Measurements from ENCODE around the gene SGPL1.
"Not testable (repeated sequence)": the region's sequence is repeated elsewhere in the genome, so short reads cannot be mapped to it uniquely, and the experiment has no call there.

SGPL1 gene

GRCh38 chr10:70853038-70853437 is 37.3 kb downstream of the SGPL1 start:
- no peak for DNase-seq (ENCODE audit: low spot score)
- POLR2A ChIA-PET (ENCODE audit: low non-redundant PET) = no interaction called here
- H3K27ac ChIP-seq = no peak overlapping the region
- CTCF ChIA-PET = interaction anchor here (0.7 kb wide), 1 partner anchor 37 kb away, joined by 9 read pairs; the partner anchor contains the start of gene SGPL1
- no peak for TF ChIP-seq CTCF (conservative IDR thresholded peaks at IDR 0.05; ENCODE audit: low read depth)

GRCh38 chr10:70853457-70853856 is 37.7 kb downstream of the SGPL1 start:
- H3K27ac ChIP-seq = no peak overlapping the region
- POLR2A ChIA-PET (ENCODE audit: low non-redundant PET) = no interaction called here
- no peak for DNase-seq (ENCODE audit: low spot score)
- no peak for TF ChIP-seq CTCF (conservative IDR thresholded peaks at IDR 0.05; ENCODE audit: low read depth)
- CTCF ChIA-PET = interaction anchor here (0.6 to 0.7 kb wide), 2 partner anchors 37 to 78 kb away, joined by 3 to 9 read pairs; partner anchors contain the start of gene SGPL1

- no peak overlapping the region for H3K27ac ChIP-seq
- POLR2A ChIA-PET (ENCODE audit: low non-redundant PET) = no interaction called here
- CTCF ChIA-PET = no interaction called here
- no peak for TF ChIP-seq CTCF (conservative IDR thresholded peaks at IDR 0.05; ENCODE audit: low read depth)
- DNase-seq (ENCODE audit: low spot score) = no peak
These were observed 40.7 kb downstream of the SGPL1 start for GRCh38 chr10:70856454-70856853.

- TF ChIP-seq CTCF (conservative IDR thresholded peaks at IDR 0.05; ENCODE audit: low read depth) = no peak
- no peak overlapping the region for H3K27ac ChIP-seq
- ChIA-PET POLR2A (ENCODE audit: low non-redundant PET) (no interaction called here), CTCF (interaction anchor here (0.7 kb wide), 1 partner anchor 46 kb away, joined by 3 read pairs; no protein-coding TSS in a partner anchor)
- DNase-seq (ENCODE audit: low spot score) = no peak
These were observed 43.0 kb downstream of the SGPL1 start for GRCh38 chr10:70858759-70859158.

- DNase-seq (ENCODE audit: low spot score); CTCF ChIA-PET; POLR2A ChIA-PET (ENCODE audit: low non-redundant PET); H3K27ac ChIP-seq: not testable (repeated sequence)
These were observed 45.9 kb downstream of the SGPL1 start for GRCh38 chr10:70861495-70862197.

- CTCF ChIA-PET = interaction anchor here (0.7 kb wide), 2 partner anchors 22 to 319 kb away, joined by 3 to 5 read pairs; no protein-coding TSS in a partner anchor
These were observed 47.9 kb downstream of the SGPL1 start for GRCh38 chr10:70863470-70864160.

More at GRCh38 chr10:70863470-70864160, 47.9 kb downstream of the SGPL1 start:
- no peak for DNase-seq (ENCODE audit: low spot score)
- H3K27ac ChIP-seq = no peak overlapping the region
- POLR2A ChIA-PET (ENCODE audit: low non-redundant PET) = no interaction called here
- TF ChIP-seq CTCF (conservative IDR thresholded peaks at IDR 0.05; ENCODE audit: low read depth) = no peak

Data from RWPE1 (cell line).